Sigmoid colon (tissue), 3 donors: ENCODE data around the gene CEP170B.

Source experiments
- POLR2A ChIP-seq, 2 donors: fragments of 450-650 bp; IDR thresholded peaks; one replicate each; pipeline ENCODE4 v1.6.1; 2016; ENCODE audit warnings: antibody characterized with exemption in 2 of 2, mild to moderate bottlenecking in 2 of 2, moderate library complexity in 2 of 2
- TF ChIP-seq, protein P1 (sequence below), 4 experiments: fragments of 450-650 bp in 3 of 4; fragments of 200-600 bp in 1 of 4; IDR thresholded peaks; one replicate each; pipeline ENCODE4 v1.5.1; 2016 to 2019; ENCODE audit warnings: antibody characterized with exemption in 4 of 4, mild to moderate bottlenecking in 3 of 4, moderate library complexity in 2 of 4

- TF ChIP-seq, protein P1, sequence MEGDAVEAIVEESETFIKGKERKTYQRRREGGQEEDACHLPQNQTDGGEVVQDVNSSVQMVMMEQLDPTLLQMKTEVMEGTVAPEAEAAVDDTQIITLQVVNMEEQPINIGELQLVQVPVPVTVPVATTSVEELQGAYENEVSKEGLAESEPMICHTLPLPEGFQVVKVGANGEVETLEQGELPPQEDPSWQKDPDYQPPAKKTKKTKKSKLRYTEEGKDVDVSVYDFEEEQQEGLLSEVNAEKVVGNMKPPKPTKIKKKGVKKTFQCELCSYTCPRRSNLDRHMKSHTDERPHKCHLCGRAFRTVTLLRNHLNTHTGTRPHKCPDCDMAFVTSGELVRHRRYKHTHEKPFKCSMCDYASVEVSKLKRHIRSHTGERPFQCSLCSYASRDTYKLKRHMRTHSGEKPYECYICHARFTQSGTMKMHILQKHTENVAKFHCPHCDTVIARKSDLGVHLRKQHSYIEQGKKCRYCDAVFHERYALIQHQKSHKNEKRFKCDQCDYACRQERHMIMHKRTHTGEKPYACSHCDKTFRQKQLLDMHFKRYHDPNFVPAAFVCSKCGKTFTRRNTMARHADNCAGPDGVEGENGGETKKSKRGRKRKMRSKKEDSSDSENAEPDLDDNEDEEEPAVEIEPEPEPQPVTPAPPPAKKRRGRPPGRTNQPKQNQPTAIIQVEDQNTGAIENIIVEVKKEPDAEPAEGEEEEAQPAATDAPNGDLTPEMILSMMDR (IDR thresholded peaks at IDR 0.05), result no peak
- TF ChIP-seq POLR2A (IDR thresholded peaks at IDR 0.05), result no peak
Measured at GRCh38 chr14:104822821-104823615, 42.0 kb upstream of the CEP170B start.
